Measurements from ENCODE around the gene HMX2. TPM values are rescaled to one million over a fixed set of nuclear protein-coding genes. Genes with fewer than 3 reads are reported as not detected.
A peak's percentile ranks its signal among the peaks of the same experiment; 100 is the strongest.

The HMX2 gene
- total RNA-seq, 1 experiment from 2014 or later: 0.46 TPM

GRCh38 chr10:123140983-123141390, 6.9 kb upstream of the HMX2 start:
- Histone ChIP-seq H2BK12ac (ENCODE audit: insufficient read length, low read depth, low read length) (no peak overlapping the region), H2BK5ac (ENCODE audit: insufficient read length, low read length) (no peak overlapping the region), H3K23me2 (ENCODE audit: insufficient read length, low read depth, low read length, poor library complexity, severe bottlenecking) (peaks cover 23% of the 10 kb centered on the region), H2AK5ac (ENCODE audit: insufficient read length, low read length) (no peak overlapping the region), H3K23ac (ENCODE audit: insufficient read length, low read depth, low read length) (no peak overlapping the region), H4K20me1 (ENCODE audit: control insufficient read depth, insufficient read depth, insufficient read length) (no peaks in the 10 kb centered on the region), H2AFZ (ENCODE audit: low read length) (no peak overlapping the region), H4K5ac (ENCODE audit: insufficient read length, low read depth, low read length) (no peak overlapping the region), H3K18ac (ENCODE audit: insufficient read length, low read depth, low read length) (no peak overlapping the region), H3K14ac (ENCODE audit: insufficient read depth, low read length) (no peak overlapping the region), H3K4me2 (ENCODE audit: insufficient read depth, insufficient read length, low read length) (no peak overlapping the region), H2BK15ac (ENCODE audit: low read depth, low read length) (no peak overlapping the region), H3K9me3 (ENCODE audit: control insufficient read depth, low read depth, low read length) (no peaks in the 10 kb centered on the region), H3K56ac (ENCODE audit: insufficient read length, low read depth, low read length) (no peak overlapping the region), H3K79me2 (ENCODE audit: insufficient read depth, low read length) (no peaks in the 10 kb centered on the region), H3K27ac (ENCODE audit: insufficient read length, low read depth, low read length) (no peak overlapping the region), H4K8ac (replicated peaks; ENCODE audit: insufficient read length, low read depth, low read length) (no peak overlapping the region), H4K91ac (ENCODE audit: insufficient read length, low read depth, low read length) (no peak overlapping the region), H2BK20ac (ENCODE audit: low read depth, low read length, poor library complexity, severe bottlenecking) (no peak overlapping the region), H2BK120ac (ENCODE audit: low read depth, low read length, poor library complexity, severe bottlenecking) (no peak overlapping the region), H3K79me1 (ENCODE audit: insufficient read depth, low read depth, low read length, poor library complexity, severe bottlenecking) (no peaks in the 10 kb centered on the region), H3K4me1 (ENCODE audit: insufficient read depth, low read length) (no peaks in the 10 kb centered on the region; the same call in 1 of the 2 replicates), H3K4ac (ENCODE audit: low read depth, low read length) (no peak overlapping the region), H3T11ph (ENCODE audit: low read length) (no peak overlapping the region), H3K27me3 (ENCODE audit: insufficient read depth, low read length) (peaks cover 94% of the 10 kb centered on the region), H3K9ac (ENCODE audit: extremely low read depth, insufficient read length, low read length) (no peak overlapping the region)
- TF ChIP-seq, protein P1, sequence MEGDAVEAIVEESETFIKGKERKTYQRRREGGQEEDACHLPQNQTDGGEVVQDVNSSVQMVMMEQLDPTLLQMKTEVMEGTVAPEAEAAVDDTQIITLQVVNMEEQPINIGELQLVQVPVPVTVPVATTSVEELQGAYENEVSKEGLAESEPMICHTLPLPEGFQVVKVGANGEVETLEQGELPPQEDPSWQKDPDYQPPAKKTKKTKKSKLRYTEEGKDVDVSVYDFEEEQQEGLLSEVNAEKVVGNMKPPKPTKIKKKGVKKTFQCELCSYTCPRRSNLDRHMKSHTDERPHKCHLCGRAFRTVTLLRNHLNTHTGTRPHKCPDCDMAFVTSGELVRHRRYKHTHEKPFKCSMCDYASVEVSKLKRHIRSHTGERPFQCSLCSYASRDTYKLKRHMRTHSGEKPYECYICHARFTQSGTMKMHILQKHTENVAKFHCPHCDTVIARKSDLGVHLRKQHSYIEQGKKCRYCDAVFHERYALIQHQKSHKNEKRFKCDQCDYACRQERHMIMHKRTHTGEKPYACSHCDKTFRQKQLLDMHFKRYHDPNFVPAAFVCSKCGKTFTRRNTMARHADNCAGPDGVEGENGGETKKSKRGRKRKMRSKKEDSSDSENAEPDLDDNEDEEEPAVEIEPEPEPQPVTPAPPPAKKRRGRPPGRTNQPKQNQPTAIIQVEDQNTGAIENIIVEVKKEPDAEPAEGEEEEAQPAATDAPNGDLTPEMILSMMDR (conservative IDR thresholded peaks at IDR 0.05): no peak
- no peaks in the 10 kb centered on the region for H3K36me3 Mint-ChIP-seq (ENCODE audit: insufficient read depth in 1 of 3, low read depth in 3 of 3)
- H3K27ac Mint-ChIP-seq: no peak overlapping the region
- H3K4me1 Mint-ChIP-seq: peaks cover 36 to 69% of the 10 kb centered on the region in 2 experiments
- H3K27me3 Mint-ChIP-seq (ENCODE audit: low read depth): peaks cover 99% of the 10 kb centered on the region
- H3K4me3 Mint-ChIP-seq: peak overlapping the region in 1 of 2 experiments; percentile 34; a peak in 1 of 5 replicates
- WGBS (ENCODE audit: extremely low coverage, insufficient read length, low lambda C conversion rate): no CpG with 5 or more reads among the region's 6 CpGs
- peaks cover 0 to 8% of the 10 kb centered on the region in 2 experiments; a peak in 3 of 5 replicates for H3K9me3 Mint-ChIP-seq
- DNase-seq: no peak
